HG02759 (cell line): Measurements from ENCODE around the gene CCL23.
"Not testable (repeated sequence)": the region's sequence is repeated elsewhere in the genome, so short reads cannot be mapped to it uniquely, and the experiment has no call there.

Experiments used
- ATAC-seq: cut with Tn5 transposase; IDR thresholded peaks from one replicate; pipeline ENCODE4 v1.9.1; 2021; ENCODE audit warnings: mild to moderate bottlenecking, moderate library complexity; ENCODE audit not compliant: unreplicated experiment

The CCL23 gene, protein sequence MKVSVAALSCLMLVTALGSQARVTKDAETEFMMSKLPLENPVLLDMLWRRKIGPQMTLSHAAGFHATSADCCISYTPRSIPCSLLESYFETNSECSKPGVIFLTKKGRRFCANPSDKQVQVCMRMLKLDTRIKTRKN

DNA sequence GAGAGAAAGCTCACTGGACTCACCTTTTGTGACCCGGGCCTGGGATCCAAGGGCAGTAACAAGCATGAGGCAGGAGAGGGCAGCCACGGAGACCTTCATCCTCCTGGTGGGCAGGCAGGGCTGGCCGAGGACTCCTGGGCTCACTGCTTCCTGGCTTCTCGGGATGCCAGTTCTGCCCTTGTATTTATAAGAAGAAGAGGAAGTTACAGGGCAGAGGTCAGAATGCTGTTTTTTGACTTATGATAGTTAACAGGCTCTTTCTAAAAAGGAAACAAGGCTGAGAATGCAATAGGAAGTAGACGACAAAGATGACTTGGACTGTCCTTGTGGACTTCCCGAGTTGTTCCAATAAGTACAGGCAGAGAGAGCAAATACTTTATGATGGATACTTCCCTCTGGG, at the start of gene CCL23:
TSS of gene CCL23 (minus strand) at position 174 of the 400 bp plus-strand sequence. CDS start at position 99, 75 bp downstream.
- no peak for ATAC-seq

DNA sequence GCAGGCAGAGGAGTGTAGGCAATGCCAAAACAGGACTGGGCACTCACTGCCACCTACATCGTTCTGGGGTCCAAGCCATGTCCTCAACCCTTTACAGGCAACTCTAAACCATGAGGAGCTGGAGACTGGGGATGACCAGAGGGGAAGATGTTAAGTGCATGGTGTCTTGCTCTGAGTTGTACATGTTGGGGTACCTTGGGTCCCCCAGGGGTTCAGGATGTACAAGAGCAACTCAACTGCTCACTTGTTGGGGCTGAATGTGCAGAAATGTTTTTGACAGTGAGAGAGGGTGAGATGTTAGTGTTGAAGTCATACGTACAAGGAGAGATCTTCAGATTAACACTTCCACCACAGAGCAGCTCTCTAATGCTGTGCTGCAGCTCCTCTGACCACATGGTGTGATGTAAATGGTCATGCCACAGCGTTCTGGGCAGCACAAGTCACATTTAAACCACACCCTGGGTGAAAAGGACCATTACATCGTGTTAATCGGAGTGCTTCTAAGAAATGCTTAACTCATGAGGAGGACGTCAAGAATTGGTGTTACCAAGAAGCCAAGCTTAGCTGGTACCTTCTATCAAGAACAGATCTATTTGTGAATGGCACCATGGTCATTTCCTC, 48.7 kb upstream of the CCL23 start:
- ATAC-seq, result no peak

DNA sequence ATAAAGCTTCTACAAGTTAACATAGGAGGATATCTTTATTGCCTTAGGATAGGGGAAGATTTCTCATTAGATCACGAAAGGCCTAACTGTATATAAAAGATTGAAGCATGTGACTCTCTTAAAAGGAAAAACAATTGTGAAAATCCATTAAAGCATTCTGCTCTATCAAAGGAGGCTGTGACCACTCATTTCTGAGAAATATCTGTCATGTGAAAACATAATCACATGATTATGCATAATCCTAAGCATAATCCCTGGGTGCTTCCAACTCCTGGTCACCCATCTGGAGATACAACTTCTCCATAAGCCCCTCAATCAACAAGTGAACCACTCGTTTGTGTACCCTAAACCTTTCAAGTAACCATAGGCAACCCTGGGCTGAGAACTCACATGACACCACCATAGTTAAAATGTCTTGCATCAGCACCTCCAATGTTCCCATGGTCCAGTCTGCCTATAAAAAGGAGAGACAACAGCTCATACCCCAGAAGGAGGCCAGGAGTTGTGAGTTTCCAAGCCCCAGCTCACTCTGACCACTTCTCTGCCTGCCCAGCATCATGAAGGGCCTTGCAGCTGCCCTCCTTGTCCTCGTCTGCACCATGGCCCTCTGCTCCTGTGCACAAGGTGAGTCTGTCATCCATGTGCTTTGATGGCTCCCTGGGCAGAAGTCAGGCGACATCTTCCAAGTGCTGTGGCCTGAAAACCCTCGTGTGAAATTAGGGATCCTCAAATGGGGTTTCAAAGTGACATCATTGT, 46.2 kb upstream of the CCL23 start, which contains the start of gene CCL18:
TSS of gene CCL18 (plus strand) at position 487 of the 756 bp plus-strand sequence. CDS start at position 558, 71 bp downstream.
- ATAC-seq, result no peak

DNA sequence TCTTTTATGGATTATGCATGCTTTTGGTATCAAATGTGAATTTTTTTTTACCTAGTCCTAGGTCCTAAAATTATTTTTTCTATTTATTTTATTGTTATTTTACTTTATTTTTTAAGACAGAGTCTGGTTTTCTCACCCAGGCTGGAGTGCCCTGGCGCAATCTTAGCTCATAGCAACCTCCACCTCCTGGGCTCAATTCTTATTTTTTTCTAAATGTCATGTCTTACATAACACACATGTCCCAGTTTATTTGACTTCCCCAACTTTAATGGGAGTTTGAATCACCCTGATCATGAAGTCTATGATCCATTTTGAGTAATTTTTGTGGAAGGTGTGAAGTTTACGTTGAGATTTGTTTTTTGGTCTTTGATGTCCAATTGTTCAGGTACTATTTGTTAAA, 43.0 kb upstream of the CCL23 start:
- no peak for ATAC-seq

DNA sequence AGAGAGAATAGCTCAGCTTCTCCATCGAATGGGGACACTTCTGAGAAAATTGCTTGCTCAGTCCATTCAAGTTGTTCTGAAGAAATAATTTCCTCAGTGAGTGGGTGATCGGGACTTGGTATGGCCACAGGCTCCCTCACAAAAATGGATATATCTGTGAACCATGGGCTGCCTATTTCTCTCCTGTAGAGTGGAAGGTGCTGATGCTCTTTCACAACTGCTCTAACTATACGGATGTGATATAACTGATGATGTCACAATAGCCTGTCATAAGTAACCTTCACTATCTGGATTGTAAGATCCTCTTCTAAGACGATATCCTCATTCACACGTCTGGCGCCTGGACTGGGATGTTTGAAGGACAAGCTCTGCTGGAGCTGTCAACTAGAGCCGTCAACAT, 41.6 kb upstream of the CCL23 start:
- no peak for ATAC-seq

DNA sequence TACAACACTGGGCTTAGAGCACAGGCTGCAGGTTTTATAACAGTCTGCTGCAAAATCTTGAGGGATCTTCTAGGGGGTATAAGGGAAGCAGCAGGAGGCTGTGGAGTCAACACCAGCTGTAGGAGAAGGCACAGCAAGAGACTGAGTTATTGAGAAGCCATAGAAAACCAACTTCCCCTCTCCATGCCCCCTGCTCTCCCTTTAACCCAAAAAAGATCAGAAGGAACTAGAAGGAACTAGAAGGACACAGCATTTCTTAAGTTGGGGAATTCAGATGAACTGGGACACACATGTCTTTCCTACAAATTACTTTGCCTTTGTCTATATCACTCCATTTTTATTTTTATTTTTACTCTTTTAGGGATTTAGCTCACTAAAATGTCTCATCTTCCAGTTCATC, 40.1 kb upstream of the CCL23 start:
- no peak for ATAC-seq

DNA sequence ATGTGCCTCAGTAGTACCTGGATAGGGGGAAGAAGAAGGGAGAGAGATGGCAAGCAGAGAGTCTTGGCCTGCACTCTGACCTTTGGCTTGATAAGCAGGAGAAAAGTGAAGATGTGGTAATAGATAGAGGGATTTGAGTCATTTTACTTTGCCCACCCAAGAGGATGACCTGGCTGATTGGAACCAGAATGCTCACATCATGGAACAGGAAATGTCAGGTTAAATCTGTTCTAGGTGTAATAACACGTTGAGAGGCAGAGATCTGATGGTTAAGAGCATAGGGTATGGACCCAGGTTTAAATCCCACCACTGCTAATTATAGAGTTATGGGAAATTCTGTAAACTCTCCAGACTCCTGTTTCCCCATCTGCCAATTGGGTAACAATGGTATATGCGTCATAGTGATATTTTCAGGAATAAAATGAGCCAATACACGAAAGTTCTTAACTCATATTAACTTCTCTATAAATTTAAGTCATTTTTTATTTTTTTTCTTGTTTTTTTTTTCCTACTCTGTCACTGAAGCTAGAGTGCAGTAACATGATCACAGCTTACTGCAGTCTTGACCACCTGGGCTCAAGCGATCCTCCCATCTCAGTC, 38.2 kb upstream of the CCL23 start:
- ATAC-seq, result no peak

DNA sequence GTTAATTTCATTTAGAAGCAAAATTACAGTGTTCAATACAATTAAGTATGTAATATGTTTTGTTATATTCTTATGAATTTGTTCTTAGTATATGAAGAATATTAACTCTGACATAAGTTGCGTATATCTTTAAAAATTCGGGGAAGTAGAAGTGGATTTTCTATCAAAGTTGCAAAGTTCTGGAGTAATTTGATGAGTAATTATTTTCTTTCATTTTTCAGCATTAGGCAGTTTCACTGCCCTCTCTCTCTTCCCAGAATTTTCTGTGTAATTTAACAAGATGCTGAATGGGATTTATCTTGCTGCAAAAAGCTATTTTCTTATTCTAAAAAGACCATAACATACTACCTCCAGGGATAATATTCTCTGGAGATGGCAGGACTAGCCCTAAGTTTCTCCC, 37.4 kb upstream of the CCL23 start:
- ATAC-seq, result no peak

DNA sequence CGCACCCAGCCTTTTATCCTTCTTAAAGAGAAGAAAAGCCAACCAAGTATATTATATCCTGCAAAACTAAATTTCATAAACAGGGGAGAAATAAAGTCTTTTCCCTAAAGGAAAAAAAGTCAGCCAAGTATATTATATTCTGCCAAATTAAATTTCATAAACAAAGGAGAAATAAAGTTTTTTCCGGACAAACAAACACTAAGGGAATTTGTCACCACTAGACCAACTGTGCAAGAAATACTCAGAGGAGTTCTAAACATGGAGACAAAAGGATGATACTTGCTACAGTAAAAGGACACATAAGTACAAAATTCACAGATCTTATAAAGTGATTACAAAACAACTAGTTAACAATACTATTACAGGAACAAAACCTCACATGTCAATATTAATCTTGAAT, 31.9 kb upstream of the CCL23 start:
- no peak for ATAC-seq

DNA sequence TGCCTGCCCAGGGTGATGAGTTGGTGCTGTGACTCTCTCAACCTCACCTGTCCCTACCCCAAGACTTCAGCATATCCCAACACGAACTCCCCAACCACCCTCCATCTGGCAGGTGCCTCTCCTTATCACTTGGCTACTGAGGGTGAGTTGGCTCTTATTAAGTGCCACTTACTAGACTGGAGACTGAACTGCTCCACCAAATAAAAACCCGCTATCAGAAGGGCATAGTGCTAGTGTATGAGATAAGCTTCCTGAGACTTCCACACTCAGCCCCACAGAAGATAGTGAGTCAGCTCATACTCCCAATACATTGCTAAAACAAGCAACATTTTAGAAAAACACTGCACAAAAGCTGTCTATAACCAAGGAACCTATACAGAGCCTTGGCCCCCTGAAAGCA, 30.3 kb upstream of the CCL23 start:
- ATAC-seq, result no peak

DNA sequence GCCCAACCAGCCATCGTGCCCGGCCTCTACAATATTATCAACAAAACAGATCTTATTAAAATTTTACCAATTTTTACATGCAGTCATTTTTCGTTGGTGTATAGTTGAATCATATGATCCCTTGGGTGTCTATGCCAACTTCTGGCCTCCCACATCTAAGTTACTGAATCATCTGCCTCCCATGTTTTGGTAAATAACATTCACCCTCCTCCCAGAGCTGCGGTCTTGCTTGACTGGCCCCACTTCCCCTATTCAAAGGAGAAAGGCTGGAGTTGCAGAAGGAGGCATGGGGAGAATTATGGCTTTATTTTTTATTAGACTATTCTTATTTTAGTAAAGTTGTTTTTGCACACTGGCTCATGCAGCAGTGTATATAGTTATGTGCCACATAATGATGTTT, 18.5 kb upstream of the CCL23 start:
- ATAC-seq, result no peak

DNA sequence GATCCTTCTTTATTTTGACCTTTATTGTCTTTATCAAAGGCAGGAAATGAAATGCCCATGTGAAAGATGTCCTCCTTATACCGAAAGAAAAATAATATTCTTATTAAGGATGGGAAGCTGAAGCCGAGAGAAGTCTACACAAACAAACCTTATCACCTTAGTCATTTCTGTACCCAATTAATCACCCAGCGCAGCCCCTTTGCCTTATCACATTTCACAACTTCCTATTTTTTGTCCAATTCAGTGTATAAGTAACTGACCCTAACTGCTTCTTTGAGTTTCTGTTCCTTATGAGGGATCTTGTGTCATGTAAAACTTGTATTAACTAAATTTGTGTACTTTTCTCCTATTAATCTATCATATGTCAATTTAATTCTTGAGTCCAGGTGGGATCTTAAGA, 16.4 kb upstream of the CCL23 start:
- peak; percentile 47 for ATAC-seq

DNA sequence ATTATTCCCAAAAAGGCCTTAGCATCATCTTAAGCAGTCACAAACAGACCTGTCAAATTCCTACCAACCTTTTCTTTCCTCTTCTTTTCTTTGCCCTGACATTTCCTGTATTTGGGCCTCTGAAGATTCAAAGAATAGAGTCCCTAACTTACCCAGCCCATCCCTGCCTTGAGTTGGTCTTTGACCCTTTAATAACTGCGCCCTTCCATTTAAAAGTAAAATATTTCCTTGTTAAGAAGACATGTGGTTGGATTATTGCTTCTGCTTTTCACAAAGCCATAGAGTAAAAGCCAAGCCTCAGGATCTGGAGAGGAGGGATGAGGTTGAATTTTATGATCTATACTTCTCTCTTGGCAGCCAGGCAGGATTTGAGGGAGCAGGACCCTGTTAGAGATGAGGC, 13.2 kb upstream of the CCL23 start:
- no peak for ATAC-seq

DNA sequence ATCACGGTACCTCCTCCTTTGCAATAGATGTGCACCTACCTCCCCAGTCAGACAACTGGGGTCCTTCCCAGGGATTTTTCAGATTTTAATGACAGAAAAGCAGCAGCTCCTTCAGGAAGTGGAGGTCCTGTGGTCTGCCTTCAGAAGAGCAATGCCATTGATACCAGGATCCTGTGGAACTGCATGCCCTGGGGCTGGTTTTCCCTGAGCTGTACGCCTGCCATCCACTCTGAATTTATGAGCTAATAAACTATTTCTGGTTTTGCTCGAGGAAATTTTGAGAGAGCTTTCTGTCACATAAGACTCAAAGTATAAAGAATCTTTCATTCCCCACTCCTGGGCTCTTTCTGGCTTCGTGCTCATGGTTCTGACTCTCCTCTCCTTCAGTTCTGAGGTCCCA, 10.0 kb upstream of the CCL23 start:
- ATAC-seq, result no peak

DNA sequence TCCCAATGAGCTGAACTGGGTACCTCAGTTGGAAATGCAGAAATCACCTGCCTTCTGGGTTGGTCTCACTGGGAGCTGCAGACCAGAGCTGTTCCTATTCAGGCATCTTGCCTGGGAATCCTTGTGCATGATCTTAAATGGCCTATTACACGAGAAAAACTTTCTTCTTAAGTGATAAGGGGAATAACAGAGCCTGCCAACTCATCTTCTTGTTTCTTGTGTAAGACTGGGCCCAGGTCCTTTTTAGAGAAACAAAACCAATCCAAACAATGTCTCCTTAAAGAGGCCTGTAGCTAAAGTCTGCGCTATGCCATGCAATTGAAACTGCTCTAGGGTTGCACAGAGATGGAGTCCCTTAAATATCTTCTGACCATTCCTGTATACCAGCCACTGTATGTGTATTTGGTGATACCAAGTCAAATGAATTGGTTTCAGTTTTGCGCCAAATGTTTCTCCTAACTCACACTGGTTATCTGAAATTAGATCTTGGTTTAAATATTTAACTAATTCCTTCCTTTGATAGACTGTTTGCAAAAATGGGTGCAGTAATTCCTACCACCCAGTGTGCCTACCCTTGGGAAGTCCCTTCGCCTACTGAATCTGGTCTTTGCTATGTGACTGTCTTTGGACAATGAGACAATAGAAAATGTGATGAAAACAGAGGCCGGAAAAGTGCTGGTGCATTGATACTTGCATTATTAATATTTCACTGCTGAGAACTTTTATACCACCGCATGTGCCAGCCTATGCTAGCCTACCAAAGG, 6.5 kb upstream of the CCL23 start:
- ATAC-seq, result no peak

DNA sequence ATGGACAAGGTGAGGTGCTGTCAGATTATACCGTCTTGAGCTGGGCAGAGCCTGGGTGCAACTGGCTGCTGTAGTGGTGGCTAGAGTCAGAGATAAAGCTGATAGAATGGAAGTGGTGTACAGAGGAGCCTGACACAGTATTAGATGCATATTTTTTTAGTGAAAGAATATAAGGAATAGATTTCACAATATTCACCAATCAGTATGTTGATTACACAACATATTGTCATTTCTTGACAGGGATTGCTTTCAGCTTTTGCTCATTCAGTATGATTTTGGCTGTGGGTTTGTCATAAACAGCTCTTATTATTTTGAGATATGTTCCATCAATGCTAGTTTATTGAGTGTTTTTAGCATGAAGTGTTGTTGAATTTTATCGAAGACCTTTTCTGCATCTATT, 1.7 kb upstream of the CCL23 start:
- ATAC-seq, result no peak

DNA sequence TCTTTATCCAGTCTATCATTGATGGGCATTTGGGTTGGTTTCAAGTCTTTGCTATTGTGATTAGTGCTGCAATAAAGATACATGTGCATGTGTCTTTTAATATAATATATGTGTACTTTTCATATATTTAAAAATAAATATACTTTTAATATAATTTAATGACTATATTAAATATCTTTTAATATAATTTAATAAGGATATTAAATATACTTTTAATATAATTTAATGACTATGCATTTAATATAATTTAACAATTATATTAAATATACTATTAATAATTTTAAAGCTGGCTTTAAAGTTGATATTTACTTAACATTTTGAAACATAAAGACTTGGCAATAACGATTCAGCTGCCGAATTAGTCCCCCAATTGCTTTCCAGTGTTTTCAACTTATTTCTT, 1.2 kb downstream of the CCL23 start:
- ATAC-seq, result no peak

DNA sequence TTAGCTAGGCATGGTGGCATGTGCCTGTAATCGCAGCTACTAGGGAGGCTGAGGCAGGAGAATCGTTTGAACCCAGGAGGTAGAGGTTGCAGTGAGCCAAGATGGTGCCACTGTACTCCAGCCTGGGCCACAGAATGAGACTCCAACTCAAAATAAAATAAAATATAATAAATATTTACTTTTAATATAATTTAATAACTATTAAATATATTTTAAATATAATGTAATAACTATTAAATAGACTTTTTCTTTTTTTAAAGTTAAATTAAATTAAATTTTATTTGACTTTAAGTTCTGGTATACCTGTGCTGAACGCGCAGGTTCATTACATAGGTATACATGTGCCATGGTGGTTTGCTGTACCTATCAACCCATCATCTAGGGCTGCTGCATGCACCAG, 1.9 kb downstream of the CCL23 start:
- not testable (repeated sequence) for ATAC-seq

DNA sequence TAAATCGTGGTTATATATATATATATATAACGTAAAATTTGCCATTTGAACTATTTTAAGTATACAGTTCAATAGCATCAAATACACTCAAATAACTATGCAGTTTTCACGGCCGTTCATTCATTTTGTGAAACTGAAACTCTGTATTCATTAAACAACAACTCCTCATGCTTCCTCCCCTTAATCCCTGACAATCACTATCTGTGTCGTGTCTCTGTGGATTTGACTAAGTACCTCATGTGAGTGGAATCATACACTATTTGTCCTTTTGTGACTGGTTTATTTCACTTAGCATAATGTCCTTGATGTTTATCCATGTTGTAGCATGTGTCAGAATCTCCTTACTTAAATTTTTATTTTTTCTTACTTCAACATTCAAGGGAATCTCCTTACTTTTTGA, 2.8 kb downstream of the CCL23 start:
- ATAC-seq, result no peak

DNA sequence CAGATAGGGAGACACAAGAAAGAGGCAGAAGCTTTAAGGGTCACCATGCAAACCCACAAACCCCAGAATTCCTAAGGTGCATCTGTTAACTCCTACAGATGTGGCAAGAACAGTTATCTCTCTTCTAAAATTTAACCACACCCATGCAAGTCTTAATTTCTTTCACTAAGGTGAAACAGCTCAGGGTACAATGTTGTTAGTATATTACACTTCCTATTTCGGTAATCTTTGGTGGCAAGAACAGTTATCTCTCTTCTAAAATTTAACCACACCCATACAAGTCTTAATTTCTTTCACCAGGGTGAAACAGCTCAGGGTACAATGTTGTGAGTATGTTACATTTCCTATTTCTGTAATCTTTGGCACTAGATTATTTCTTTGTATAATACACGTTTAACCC, 6.6 kb downstream of the CCL23 start:
- ATAC-seq, result no peak

DNA sequence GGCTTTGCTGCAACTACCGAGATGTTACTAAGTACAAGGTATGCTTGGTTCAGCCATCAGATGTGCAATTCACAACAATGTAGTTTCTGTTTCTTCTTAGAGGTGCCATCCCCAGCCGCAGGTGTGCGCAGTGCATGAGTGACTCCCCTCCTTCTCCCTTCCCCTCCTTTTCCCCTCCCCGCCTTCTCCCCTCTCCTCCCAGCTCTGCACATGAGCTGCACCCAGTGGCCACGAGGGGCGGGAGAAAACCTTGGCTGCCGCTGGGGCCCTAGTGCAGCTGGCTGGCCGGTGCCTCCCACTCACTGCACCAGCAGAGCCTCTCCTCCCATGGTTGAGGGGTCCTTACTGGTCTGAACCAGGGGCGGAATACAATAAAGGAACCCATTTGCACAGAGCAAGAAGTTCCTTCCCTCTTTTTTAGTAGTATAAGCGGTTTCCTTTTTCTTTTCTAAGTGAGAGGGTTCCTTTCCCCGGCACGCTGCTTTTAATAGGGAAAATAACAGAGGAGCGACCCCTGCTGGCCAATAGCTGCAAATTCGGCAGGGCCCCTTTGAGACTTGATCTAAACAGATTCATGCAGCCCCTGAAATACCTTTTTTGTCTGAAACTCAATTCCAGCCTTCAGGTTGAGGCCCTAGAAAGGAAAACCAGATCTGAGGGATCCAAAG, 8.6 kb downstream of the CCL23 start:
- no peak for ATAC-seq
